GM18505 (cell line): Measurements from ENCODE around the gene TEP1.
"Not testable (repeated sequence)": the region's sequence is repeated elsewhere in the genome, so short reads cannot be mapped to it uniquely, and the experiment has no call there.

Experiments used
- ATAC-seq: cut with Tn5 transposase; IDR thresholded peaks from one replicate; pipeline ENCODE4 v1.9.1; 2021; ENCODE audit not compliant: unreplicated experiment
- POLR2A ChIP-seq: IDR thresholded peaks from 4 replicates; pipeline ENCODE4 v1.6.1; 2011; ENCODE audit warnings: borderline replicate concordance; ENCODE audit not compliant: insufficient read depth, insufficient read length; ENCODE audit errors: extremely low read depth

The TEP1 gene

DNA sequence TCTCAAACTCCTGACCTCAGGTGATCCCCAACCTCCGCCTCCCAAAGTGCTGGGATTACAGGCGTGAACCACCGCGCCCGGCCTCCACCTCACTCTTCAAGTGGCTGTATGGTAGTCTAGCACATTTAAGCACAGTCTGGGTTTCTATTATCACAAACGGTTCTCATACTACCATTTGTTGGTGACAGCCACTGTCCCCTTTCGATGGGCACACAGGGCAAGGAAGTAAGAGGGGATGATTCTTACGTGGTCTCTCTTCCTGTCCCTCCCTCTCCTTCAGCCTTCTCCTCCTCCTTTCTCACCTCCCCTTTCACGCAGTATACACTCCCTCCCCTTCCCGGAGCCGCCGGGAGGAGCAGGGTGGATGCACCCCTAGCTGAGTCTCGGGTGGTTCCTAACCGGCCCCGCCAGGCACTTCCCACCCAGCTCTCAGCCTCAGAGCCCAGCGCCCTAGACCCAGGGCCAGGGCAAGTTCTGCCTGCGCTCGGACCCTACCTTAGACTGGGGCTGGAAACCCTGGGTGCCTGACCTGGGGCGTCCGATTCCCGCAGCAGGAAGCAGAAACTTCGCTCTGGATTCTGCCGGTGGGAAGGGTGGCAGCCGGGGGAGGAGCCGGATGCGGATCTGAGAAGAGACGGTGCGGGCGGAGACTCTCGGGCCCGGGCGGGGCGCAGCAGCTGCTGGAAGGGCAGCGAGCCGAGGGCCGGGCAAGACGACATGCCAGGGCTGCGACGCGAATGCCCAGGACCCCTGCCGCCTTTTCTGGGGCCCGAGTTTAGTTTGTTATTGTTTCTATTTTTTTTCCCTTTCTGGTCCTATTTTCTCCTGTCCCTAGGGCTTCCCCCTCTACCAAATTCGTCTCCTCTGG is at the start of gene TEP1:
TSS of gene TEP1 (minus strand) at position 626 of the 868 bp plus-strand sequence. CDS start 5,062 bp downstream, outside the sequence.
- ATAC-seq, result peak; percentile 75
- peak; percentile 77 for TF ChIP-seq POLR2A

DNA sequence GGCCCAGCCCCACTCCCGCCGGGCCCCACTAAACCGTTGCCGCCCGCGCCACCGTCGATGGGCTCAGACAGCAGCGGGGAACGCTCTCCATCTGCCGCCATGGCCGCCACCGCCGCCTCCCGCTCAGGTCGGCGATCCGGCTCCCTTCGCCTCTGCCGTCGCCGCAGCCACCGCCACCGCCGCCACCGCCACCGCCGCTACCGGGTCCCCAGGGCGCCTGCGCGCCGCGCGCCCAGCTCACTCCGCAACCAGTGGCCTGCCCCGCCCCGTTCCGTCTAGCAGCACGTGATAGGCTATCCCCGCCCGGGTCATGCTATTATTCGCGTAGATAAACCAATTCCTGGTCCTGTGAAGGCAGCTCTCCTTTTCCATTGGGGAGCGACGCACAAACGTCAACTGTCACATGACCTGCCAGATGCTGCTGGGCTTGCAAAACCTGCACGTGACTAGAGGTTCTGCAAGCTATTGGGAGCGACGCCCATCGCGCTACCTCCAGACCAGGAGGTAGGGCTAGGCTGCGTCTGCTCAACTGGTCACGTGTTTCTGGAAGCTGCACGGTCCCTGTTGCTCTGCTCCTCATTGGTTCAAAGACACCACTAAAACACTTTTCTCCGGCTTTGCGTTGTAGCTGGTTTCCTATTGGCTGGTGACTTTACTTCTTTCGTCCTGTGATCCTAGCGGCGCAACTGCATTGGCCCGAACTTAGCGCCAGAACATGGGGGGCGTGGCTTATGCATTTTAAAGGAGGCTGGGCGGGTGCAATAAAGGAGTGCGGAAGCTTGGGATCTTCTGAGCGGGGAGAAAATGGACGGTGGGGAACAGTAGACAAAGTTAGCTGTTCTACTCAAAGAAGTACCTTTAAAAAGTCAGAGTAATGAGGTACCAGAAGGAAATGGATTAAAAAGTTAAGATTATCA is 48.2 kb upstream of the TEP1 start, which contains the start of gene PIP4P1:
TSS of gene PIP4P1 (minus strand) at position 210 of the 917 bp plus-strand sequence. CDS start at position 101, 109 bp downstream.
- ATAC-seq, result peak; percentile 90

DNA sequence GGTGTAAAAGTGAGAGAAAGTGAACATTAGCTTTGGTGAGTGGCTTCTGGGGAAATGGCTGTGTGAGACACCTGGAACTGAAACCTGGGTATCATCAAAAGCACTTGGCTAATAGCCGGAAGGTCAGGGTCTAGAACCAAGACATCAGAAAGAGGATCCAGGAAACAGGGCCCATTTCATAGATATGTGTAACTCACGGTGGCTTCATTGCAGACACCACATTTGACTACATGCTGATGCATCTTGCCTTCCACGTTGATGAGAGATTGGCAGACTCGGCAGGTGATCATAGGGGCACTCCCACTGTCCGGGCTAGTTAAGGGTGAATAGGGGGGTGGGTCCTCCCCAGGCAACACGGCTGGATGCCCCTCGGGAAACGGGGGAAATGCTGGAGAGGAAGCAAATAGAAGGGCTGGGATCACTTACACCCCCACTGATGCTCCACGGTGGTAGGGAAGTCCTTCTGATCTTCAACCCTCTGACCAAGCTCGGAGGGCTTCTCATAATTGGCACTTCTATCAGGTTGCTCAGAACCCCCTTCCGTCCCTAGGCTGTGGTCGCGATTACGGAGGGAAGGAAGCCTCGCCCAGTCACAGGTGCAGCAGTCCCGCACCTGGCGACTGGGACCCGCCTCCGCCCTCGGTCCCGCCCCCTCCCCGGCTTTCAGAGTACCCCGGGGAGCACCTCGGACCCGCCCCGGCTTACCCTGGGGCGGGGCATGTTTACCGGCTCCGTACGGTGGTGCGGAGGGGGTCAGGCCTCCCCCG is 47.3 kb upstream of the TEP1 start:
- TF ChIP-seq POLR2A, result peak; percentile 22
- peak; percentile 8 for ATAC-seq

More for the DNA sequence above, 48.2 kb upstream of the TEP1 start, which contains the start of gene PIP4P1:
- TF ChIP-seq POLR2A, result peak; percentile 73

DNA sequence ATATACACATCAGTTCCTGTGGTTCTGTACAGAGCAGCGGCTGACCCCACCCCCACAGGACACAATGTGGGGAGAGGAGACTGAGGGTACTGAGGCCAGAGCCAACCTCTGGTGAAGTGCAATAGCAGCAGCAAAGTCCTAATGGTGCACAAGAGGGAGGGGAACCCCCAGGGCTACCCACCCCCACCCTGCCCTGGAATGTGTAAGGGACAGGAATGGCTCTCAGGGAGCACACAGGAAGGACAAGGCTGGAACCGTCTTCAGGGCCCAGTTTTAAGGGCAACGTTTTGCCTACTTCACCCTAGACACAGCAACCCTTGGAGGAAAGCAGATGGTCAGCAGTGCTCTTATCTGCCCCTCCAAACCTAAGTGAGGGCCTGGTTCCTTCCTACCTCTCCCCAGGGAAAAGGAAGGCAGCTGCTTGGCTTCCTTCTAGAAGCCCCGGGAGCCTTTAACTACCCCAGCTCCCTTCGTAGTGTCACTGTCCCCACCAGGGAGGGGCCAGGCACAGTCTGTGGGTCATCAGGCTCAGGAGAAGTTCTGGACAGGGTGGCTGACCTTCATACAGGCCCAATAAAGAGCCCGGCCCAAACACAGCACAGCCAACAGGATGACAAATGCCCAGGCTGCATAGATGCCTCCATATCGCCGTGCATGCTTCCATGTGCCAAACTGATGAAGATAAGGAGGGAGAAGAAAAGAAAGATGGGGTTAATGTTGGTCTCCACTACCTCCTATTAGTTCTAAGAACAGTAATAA is 44.9 kb upstream of the TEP1 start:
- TF ChIP-seq POLR2A, result peak; percentile 57
- ATAC-seq, result no peak

DNA sequence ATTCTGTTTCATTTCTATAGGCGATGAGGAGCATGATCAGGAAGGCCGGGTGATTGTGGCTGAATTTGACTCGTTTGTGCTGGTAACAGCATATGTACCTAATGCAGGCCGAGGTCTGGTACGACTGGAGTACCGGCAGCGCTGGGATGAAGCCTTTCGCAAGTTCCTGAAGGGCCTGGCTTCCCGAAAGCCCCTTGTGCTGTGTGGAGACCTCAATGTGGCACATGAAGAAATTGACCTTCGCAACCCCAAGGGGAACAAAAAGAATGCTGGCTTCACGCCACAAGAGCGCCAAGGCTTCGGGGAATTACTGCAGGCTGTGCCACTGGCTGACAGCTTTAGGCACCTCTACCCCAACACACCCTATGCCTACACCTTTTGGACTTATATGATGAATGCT is 43.7 kb upstream of the TEP1 start:
- ATAC-seq, result no peak

DNA sequence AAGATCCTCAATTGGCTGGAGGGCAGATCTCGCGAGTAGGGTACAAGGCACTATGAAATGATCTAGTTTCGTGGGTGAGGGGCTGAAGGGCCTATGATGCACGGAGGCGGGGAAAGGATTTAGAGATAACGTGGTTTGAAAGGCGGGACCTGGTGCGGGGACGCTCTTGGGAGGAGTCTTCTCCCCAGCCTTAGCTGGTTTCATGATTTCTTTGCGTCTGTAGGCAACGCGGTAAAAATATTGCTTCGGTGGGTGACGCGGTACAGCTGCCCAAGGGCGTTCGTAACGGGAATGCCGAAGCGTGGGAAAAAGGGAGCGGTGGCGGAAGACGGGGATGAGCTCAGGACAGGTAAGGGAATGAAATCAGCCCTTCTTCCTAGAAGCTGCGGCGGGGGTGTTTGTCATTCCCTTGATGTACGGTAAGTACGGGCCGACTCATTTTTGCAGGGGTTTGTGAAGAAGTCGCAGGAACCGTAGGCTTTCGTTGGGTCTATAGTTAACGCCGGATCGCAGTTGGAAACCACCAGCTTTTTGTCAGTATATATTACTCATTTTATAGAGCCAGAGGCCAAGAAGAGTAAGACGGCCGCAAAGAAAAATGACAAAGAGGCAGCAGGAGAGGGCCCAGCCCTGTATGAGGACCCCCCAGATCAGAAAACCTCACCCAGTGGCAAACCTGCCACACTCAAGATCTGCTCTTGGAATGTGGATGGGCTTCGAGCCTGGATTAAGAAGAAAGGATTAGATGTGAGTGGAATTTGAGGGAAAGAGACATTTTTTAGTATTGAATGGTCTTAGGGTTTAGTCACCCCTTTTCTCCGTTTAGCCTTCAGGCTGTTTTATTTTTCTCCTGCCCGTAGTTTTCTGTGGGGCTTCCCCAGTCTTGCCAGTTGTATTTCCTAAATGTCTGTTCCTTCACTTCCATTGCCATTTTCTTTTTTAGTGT is 42.3 kb upstream of the TEP1 start:
- ATAC-seq, result peak; percentile 46

More for the DNA sequence above, 43.7 kb upstream of the TEP1 start:
- TF ChIP-seq POLR2A, result peak; percentile 45

DNA sequence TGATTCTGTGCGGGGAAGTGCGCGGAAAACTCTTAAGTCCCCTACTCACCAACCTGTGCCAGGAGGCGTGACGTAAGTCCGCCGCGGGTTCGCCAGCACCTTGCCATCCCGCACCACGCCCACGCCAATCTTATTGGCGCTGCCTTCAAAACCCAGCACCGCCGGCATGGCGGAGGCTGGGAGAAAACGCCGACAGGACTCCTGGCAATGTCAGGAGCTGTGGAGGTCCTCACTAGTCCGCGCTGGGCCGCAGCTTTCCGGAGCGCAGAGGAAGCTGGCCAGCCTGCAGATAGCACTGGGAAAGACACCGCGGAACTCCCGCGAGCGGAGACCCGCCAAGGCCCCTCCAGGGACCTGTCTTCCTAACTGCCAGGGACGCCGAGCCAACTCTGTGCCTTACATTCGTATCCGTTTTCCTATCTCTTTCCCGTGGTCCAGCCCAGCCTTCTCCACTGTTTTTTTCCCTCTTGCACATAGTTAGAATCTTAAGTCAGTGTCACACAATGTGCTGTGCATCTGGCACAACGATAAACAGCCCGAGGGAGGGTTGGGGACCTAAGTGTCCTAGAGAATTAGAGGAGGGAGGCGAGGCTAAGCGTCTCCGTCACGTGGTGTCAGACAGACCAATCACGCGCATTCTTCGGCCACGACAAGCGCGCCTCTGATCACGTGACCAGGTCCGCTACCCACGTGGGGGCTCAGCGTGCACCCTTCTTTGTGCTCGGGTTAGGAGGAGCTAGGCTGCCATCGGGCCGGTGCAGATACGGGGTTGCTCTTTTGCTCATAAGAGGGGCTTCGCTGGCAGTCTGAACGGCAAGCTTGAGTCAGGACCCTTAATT is 41.4 kb upstream of the TEP1 start, which contains the start of the genes APEX1 and OSGEP:
TSS of gene APEX1 (plus strand) at position 711 of the 839 bp plus-strand sequence. CDS start 420 bp downstream, outside the sequence.
TSS of gene OSGEP (minus strand) at position 297 of the 839 bp plus-strand sequence. CDS start at position 168, 129 bp downstream.
- ATAC-seq, result peak; percentile 83
- TF ChIP-seq POLR2A, result peak; percentile 76

More for the DNA sequence above, 42.3 kb upstream of the TEP1 start:
- TF ChIP-seq POLR2A, result no peak

DNA sequence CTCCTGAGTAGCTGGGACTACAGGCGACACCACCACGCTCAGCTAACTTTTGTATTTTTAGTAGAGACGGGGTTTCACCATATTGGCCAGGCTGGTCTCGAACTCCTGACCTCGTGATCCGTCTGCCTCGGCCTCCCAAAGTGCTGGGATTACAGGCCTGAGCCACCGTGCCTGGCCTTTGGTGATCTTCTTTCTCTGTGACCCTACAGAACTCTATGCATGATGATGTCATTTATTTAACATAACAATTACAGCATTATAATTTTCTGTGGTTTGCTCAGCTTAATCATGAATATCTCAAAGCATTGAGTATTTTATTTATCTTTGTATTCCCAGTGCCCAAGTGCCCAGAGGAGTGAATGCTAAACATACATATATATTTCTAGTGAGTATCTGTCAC is 39.5 kb upstream of the TEP1 start:
- not testable (repeated sequence) for ATAC-seq

DNA sequence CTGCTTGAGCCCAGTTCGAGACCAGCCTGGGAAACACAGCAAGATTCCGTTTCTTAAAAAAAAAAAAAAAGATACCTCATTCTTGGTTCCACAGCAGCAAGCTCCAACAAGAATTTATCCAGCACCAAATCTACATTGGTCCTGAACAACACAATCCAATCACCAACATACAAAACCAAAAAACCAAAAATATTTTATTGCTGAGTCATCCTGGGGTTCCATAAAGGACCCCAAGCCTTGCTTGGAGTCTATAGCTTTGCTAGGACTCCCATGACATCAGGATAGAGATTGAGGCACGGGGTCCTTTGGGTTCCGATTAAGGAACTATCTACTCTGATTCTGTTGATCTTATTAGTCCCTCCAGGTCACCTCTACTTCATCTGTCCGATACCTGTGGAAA is 33.6 kb upstream of the TEP1 start:
- ATAC-seq, result no peak
- no peak for TF ChIP-seq POLR2A

DNA sequence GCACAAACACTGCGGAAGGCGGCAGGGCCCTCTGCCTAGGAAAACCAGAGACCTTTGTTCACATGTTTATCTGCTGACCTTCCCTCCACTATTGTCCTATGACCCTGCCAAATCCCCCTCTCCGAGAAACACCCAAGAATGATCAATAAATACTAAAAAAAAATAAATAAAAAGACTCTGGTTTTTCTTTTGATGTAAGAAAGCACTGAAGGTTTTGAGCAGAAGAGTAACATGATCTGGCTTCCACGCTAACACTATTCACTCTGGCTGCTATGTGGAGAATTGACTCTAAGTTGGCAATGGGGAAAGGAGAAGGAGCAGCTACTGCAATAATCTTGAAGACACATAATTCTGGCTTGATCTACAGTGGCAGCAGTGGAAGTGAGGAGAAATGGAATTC is 30.3 kb upstream of the TEP1 start:
- ATAC-seq, result not testable (repeated sequence)
